Activated B cell treated with CpG ODN at 0.5 μM for 24 hours (primary cell): ENCODE results near the gene LRSAM1. TPM values are rescaled to one million over a fixed set of nuclear protein-coding genes. Genes with fewer than 3 reads are reported as not detected.

Source experiments
- ATAC-seq: fragments of 200-7000 bp; cut with Tn5 transposase; one replicate; pipeline ENCODE4 v1.10.0; 2021; ENCODE audit warnings: low read depth, mild to moderate bottlenecking, moderate library complexity
- CTCF ChIA-PET: fragments of 350-600 bp; sonication (Branson Sonifier 250); formaldehyde crosslinking; loops from one replicate; lab custom pipeline; 2021; ENCODE audit warnings: antibody characterized with exemption; lab: Charles Lee
- POLR2A ChIA-PET: fragments of 350-600 bp; sonication (Branson Sonifier 250); formaldehyde crosslinking; loops from one replicate; lab custom pipeline; 2021; ENCODE audit warnings: antibody characterized with exemption; lab: Charles Lee
- DNase-seq: peaks from one replicate; pipeline ENCODE4 v3.0.0; 2022
- H3K27ac Mint-ChIP-seq: one replicate; pipeline ENCODE4 v1.8.0; 2020; ENCODE audit warnings: mixed read lengths
- H3K27me3 Mint-ChIP-seq: one replicate; pipeline ENCODE4 v1.8.0; 2021; ENCODE audit warnings: mixed read lengths
- H3K36me3 Mint-ChIP-seq: one replicate; pipeline ENCODE4 v1.8.0; 2021; ENCODE audit warnings: low read depth, mixed read lengths
- H3K4me1 Mint-ChIP-seq: one replicate; pipeline ENCODE4 v1.8.0; 2021; ENCODE audit warnings: mixed read lengths
- H3K4me3 Mint-ChIP-seq: one replicate; pipeline ENCODE4 v1.8.0; 2020; ENCODE audit warnings: mild to moderate bottlenecking, mixed read lengths
- H3K9me3 Mint-ChIP-seq: one replicate; pipeline ENCODE4 v1.8.0; 2020; ENCODE audit warnings: mixed read lengths
- CTCF ChIP-seq: fragments of 200-600 bp; IDR thresholded peaks from one replicate; pipeline ENCODE4 v1.8.0; 2022; ENCODE audit warnings: antibody characterized with exemption, mild to moderate bottlenecking
- intact Hi-C: fragments of 100-400 bp; cut with micrococcal nuclease; formaldehyde crosslinking; loops from one replicate; pipeline ENCODE4 v1.15.1; 2024
- total RNA-seq: library from RNA; stranded (reverse); gene quantifications from 2 replicates; pipeline ENCODE4 v1.2.3, GENCODE V29; 2022

Gene LRSAM1
- total RNA-seq, 1 donor from 2014 or later: 23.9 TPM

- Mint-ChIP-seq H3K27me3 (no peaks in the 10 kb centered on the region), H3K36me3 (no peaks in the 10 kb centered on the region), H3K4me1 (no peaks in the 10 kb centered on the region), H3K27ac (no peak overlapping the region), H3K9me3 (peaks cover 9% of the 10 kb centered on the region), H3K4me3 (no peak overlapping the region)
- POLR2A ChIA-PET: no interaction called here
- DNase-seq (no peak), ATAC-seq (no peak)
- CTCF ChIA-PET: no interaction called here
- intact Hi-C loops: no loop called here
- TF ChIP-seq CTCF: no peak
Measured at GRCh38 chr9:127527560-127528268, 76.4 kb downstream of the LRSAM1 start.

- no peaks in the 10 kb centered on the region for H3K36me3 Mint-ChIP-seq
- ATAC-seq: no peak
- no peak for TF ChIP-seq CTCF
- POLR2A ChIA-PET: no interaction called here
- intact Hi-C loops: no loop called here
- H3K27ac Mint-ChIP-seq: no peak overlapping the region
- no peak for DNase-seq
- no peaks in the 10 kb centered on the region for H3K4me1 Mint-ChIP-seq
- peaks cover 7% of the 10 kb centered on the region for H3K9me3 Mint-ChIP-seq
- no peaks in the 10 kb centered on the region for H3K27me3 Mint-ChIP-seq
- CTCF ChIA-PET: no interaction called here
- no peak overlapping the region for H3K4me3 Mint-ChIP-seq
Measured at GRCh38 chr9:127528422-127529251, 77.3 kb downstream of the LRSAM1 start.

GRCh38 chr9:127529671-127530070, 78.4 kb downstream of the LRSAM1 start:
- CTCF ChIA-PET: no interaction called here

GRCh38 chr9:127530206-127530941, 79.1 kb downstream of the LRSAM1 start:
- Mint-ChIP-seq H3K4me1 (no peaks in the 10 kb centered on the region), H3K27me3 (no peaks in the 10 kb centered on the region), H3K27ac (no peak overlapping the region), H3K4me3 (no peak overlapping the region), H3K36me3 (no peaks in the 10 kb centered on the region), H3K9me3 (peaks cover 2% of the 10 kb centered on the region)
- CTCF ChIA-PET: no interaction called here
- TF ChIP-seq CTCF: no peak
- DNase-seq (no peak), ATAC-seq (no peak)
- POLR2A ChIA-PET: no interaction called here
- intact Hi-C loops: no loop called here

More at GRCh38 chr9:127529671-127530070, 78.4 kb downstream of the LRSAM1 start:
- DNase-seq (no peak), ATAC-seq (no peak)
- Mint-ChIP-seq H3K27me3 (no peaks in the 10 kb centered on the region), H3K27ac (no peak overlapping the region), H3K4me3 (no peak overlapping the region), H3K9me3 (peaks cover 7% of the 10 kb centered on the region), H3K36me3 (no peaks in the 10 kb centered on the region), H3K4me1 (no peaks in the 10 kb centered on the region)
- TF ChIP-seq CTCF: no peak
- POLR2A ChIA-PET: no interaction called here
- intact Hi-C loops: no loop called here

- no peaks in the 10 kb centered on the region for H3K36me3 Mint-ChIP-seq
- no peak overlapping the region for H3K27ac Mint-ChIP-seq
- POLR2A ChIA-PET: no interaction called here
- no peaks in the 10 kb centered on the region for H3K27me3 Mint-ChIP-seq
- intact Hi-C loops: no loop called here
- no peak overlapping the region for H3K4me3 Mint-ChIP-seq
- no peaks in the 10 kb centered on the region for H3K4me1 Mint-ChIP-seq
- CTCF ChIA-PET: no interaction called here
- TF ChIP-seq CTCF: no peak
- ATAC-seq (no peak), DNase-seq (no peak)
- no peaks in the 10 kb centered on the region for H3K9me3 Mint-ChIP-seq
Measured at GRCh38 chr9:127531676-127532075, 80.4 kb downstream of the LRSAM1 start.
